Right renal cortex interstitium (tissue), 3 donors: ENCODE measurements around the gene SOX9. TPM values are rescaled to one million over a fixed set of nuclear protein-coding genes. Genes with fewer than 3 reads are reported as not detected.

Experiments used
- DNase-seq, 3 donors: peaks; one replicate each; pipeline ENCODE4 v3.0.0-alpha.2; 2013; ENCODE audit warnings: low read depth in 3 of 3, low spot score in 2 of 3
- polyA plus RNA-seq, 3 donors: library from polyadenylated mRNA; unstranded; fragments of 120-200 nt; gene quantifications; one replicate each; pipeline ENCODE4 v1.2.1, GENCODE V29; 2013; ENCODE audit not compliant: insufficient read length in 3 of 3

The SOX9 gene
- polyA plus RNA-seq, 3 donors, result 16.4 to 25.6 (median 18.9) TPM

DNA sequence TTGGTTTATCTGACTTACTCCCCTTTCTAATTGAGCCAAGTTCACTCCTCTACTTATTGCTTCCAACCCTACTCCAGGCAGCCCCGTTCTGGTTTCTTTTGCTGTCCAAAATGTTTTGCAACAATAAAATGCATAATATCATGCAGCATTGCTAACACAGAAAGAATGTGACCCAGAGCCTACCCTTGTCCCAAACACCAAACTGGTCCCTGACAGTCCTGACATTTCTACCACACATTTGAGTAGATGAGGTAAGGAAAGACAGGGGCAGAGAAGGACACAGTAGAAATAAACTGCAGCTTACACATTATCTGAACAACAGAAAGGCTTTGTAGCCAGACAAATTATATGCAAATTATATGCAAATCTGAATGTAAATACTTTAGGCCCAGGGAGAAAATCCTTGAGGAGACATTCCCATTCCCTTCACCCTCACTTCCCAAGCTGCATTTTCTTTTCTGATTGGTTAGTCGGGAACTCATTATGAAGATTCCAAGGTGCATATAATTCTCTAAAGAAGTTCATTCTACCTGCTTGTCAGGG lies 31.6 kb downstream of the SOX9 start:
- DNase-seq, result no peak

GRCh38 chr17:72158895-72159885 lies 38.4 kb downstream of the SOX9 start:
- no peak for DNase-seq

- no peak for DNase-seq
Observed at GRCh38 chr17:72162569-72162968, 41.7 kb downstream of the SOX9 start.

DNA sequence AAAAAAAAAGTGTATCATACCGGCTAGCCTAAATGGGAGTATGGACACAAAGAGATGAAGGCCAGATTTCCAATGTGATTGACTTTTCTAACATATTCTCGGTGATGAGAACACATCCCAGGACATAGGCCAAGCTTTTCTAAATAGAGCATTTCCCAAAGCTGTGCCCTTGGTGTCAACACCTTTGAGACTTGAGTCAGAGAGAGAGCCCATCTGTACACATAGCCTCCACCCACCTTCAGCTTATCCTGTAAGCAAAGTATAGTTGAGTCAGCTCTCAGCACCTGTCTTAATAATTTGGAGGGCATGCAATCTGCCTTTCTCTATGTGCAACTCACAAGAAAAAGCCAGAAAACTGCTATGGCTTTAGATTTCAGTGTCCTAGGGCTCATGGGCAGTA lies 42.7 kb downstream of the SOX9 start:
- DNase-seq, result no peak

DNA sequence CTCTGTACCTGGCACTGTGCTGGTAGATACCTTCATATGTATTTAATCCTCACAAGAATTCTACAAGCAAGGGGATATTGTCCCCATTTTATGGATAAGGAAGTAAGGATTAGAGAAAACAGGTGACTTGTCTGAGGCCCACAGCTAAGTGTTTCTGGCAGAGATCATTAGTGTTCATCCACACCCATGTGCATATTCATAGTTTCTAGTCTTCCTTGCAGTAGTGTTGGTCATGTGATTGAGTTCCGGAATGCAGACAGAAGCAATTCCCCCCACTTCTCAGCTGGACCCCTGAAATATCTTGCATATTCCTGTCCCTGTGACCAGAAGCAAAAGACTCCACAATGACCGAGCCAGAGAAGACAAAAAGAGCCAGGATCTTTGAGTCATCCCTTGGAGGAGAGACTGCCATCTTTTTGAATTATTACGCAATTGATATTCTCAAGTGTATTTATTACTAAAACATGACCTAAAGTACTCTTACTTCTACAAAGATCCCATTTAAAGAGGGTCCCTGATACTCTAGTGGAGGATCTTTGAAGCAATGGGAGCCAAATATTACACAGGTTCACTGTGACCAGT lies 43.4 kb downstream of the SOX9 start:
- no peak for DNase-seq

DNA sequence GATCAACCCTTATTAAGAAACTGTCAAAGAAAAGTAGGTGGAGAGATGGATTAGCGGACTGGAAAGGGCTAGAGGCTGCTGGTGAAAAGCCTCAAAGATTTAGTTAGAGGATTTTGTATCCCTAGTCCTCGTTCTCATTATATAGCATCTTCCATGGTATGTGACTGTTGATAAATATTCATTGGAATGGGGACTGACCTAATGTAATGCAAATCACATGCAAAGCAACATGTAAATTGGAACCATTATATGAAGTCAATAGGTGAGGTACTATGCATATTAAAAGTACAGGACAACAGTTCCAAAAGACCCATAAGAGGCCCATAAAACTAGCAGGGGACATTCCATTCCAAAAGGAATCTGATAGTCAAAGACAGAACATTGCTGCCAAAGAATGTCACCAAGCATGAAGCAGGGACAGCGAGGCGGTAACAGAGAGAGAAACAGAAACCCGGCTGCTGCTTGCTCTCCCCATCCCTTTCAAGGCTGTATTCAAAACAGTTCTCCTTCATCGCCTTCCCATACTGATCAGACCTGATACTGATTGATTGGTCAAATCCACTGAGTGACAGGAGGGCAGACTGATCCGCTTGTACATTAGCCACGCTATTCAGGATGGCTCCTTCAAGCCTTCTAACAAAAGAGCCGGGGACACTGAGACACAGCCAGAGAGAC lies 44.5 kb downstream of the SOX9 start:
- DNase-seq, result no peak

- DNase-seq, result no peak
Observed at GRCh38 chr17:72165867-72166439, 45.1 kb downstream of the SOX9 start.

GRCh38 chr17:72167593-72167992 lies 46.8 kb downstream of the SOX9 start:
- DNase-seq, result no peak

GRCh38 chr17:72169823-72170222 lies 49.0 kb downstream of the SOX9 start:
- no peak for DNase-seq

- DNase-seq, result no peak
Observed at GRCh38 chr17:72171703-72172667, 51.2 kb downstream of the SOX9 start.

DNA sequence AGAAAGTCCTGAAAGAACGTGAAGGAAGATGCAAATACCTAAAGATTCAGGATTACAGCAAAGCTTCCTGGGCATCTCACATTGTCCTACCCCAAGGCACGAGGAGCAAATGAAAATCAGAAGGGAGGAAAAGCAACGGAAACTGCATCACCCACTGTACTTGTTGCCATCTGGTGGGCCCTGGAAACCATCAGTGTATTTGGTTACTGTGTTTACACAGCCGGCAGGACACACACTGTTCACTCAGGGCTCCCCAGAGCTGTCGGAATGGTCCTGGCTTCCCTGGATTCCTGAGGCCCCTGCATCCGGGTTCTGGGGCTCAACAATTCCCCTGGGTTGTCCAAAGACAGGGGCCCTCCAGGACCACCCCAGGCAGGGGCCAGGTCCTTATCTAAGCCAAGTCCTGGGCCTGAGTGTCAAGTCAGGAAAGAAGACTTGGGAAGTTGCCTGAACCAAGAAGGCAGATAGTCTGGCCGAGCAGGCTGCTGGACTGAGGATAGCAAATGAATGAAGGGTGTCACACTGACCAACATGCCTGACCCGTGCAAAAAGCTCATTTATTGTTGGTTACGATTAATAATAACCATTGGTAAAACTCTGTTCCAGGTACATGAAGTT lies 52.8 kb downstream of the SOX9 start:
- DNase-seq, result no peak

- DNase-seq, result no peak
Observed at GRCh38 chr17:72175263-72175662, 54.4 kb downstream of the SOX9 start.
